ENCODE data around the gene LGI2. TPM values are rescaled to one million over a fixed set of nuclear protein-coding genes. Genes with fewer than 3 reads are reported as not detected.

LGI2 gene
- total RNA-seq, 1 experiment from 2014 or later = 1.4 TPM

- no peak overlapping the region for H4K8ac ChIP-seq (replicated peaks; ENCODE audit: insufficient read length, low read depth, low read length)
- H4K5ac ChIP-seq (ENCODE audit: insufficient read length, low read depth, low read length) = no peak overlapping the region
These were observed 18.1 kb downstream of the LGI2 start for GRCh38 chr4:25012655-25013054.

More at GRCh38 chr4:25012655-25013054, 18.1 kb downstream of the LGI2 start:
- no peak overlapping the region for H3K14ac ChIP-seq (ENCODE audit: insufficient read depth, low read length)
- H3T11ph ChIP-seq (ENCODE audit: low read length) = no peak overlapping the region
- H3K4me3 Mint-ChIP-seq = no peak overlapping the region
- H3K4me1 Mint-ChIP-seq = peaks cover 5 to 11% of the 10 kb centered on the region in 2 experiments; a peak in 3 of 4 replicates
- no peaks in the 10 kb centered on the region for H3K79me1 ChIP-seq (ENCODE audit: insufficient read depth, low read depth, low read length, poor library complexity, severe bottlenecking)
- no peak overlapping the region for H3K4ac ChIP-seq (ENCODE audit: low read depth, low read length)
- no peak overlapping the region for H3K18ac ChIP-seq (ENCODE audit: insufficient read length, low read depth, low read length)
- H3K4me1 ChIP-seq (ENCODE audit: insufficient read depth, low read length) = no peaks in the 10 kb centered on the region; the same call in 1 of the 2 replicates
- H3K27me3 Mint-ChIP-seq (ENCODE audit: low read depth) = peaks cover 13% of the 10 kb centered on the region
- H3K36me3 Mint-ChIP-seq (ENCODE audit: insufficient read depth in 1 of 3, low read depth in 3 of 3) = no peaks in the 10 kb centered on the region; a peak in 1 of 7 replicates
- no peaks in the 10 kb centered on the region for H4K20me1 ChIP-seq (ENCODE audit: control insufficient read depth, insufficient read depth, insufficient read length)
- no CpG with 5 or more reads among the region's 8 CpGs for WGBS (ENCODE audit: extremely low coverage, insufficient read length, low lambda C conversion rate)
- H3K56ac ChIP-seq (ENCODE audit: insufficient read length, low read depth, low read length) = no peak overlapping the region
- no peak overlapping the region for H2BK12ac ChIP-seq (ENCODE audit: insufficient read length, low read depth, low read length)
- H2BK5ac ChIP-seq (ENCODE audit: insufficient read length, low read length) = no peak overlapping the region
- H3K9me3 ChIP-seq (ENCODE audit: control insufficient read depth, low read depth, low read length) = no peaks in the 10 kb centered on the region
- no peak overlapping the region for H2AK5ac ChIP-seq (ENCODE audit: insufficient read length, low read length)
- no peak for TF ChIP-seq CTCF (conservative IDR thresholded peaks at IDR 0.05)
- H2BK15ac ChIP-seq (ENCODE audit: low read depth, low read length) = no peak overlapping the region
- no peak for DNase-seq
- no peak overlapping the region for H3K4me2 ChIP-seq (ENCODE audit: insufficient read depth, insufficient read length, low read length)
- H2AFZ ChIP-seq (ENCODE audit: low read length) = no peak overlapping the region
- no peaks in the 10 kb centered on the region for H3K79me2 ChIP-seq (ENCODE audit: insufficient read depth, low read length)
- no peak overlapping the region for H3K23ac ChIP-seq (ENCODE audit: insufficient read length, low read depth, low read length)
- H2BK20ac ChIP-seq (ENCODE audit: low read depth, low read length, poor library complexity, severe bottlenecking) = no peak overlapping the region
- no peak overlapping the region for H2BK120ac ChIP-seq (ENCODE audit: low read depth, low read length, poor library complexity, severe bottlenecking)
- no peak overlapping the region for H3K27ac ChIP-seq (ENCODE audit: insufficient read length, low read depth, low read length)
- H3K27me3 ChIP-seq (ENCODE audit: insufficient read depth, low read length) = no peaks in the 10 kb centered on the region
- H3K23me2 ChIP-seq (ENCODE audit: insufficient read length, low read depth, low read length, poor library complexity, severe bottlenecking) = no peaks in the 10 kb centered on the region
- H3K9me3 Mint-ChIP-seq = no peaks in the 10 kb centered on the region
- H3K9ac ChIP-seq (ENCODE audit: extremely low read depth, insufficient read length, low read length) = no peak overlapping the region
- no peak overlapping the region for H4K91ac ChIP-seq (ENCODE audit: insufficient read length, low read depth, low read length)
- H3K27ac Mint-ChIP-seq = no peak overlapping the region
